Uterus (tissue), 2 donors: ENCODE results near the gene HDAC7.

Experiments used
- CTCF ChIP-seq, 4 experiments: fragments of 200-600 bp in 2 of 4; fragments of 450-650 bp in 2 of 4; sonication (generic) in 2 of 4; IDR thresholded peaks; one replicate each; pipeline ENCODE4 v1.5.1; 2016 to 2019; ENCODE audit warnings: antibody characterized with exemption in 4 of 4, mild to moderate bottlenecking in 2 of 4, moderate library complexity in 1 of 4
- POLR2A ChIP-seq, 2 donors: fragments of 450-650 bp; IDR thresholded peaks; one replicate each; pipeline ENCODE4 v1.6.1; 2016; ENCODE audit warnings: antibody characterized with exemption in 2 of 2, mild to moderate bottlenecking in 1 of 2, moderate library complexity in 1 of 2

DNA sequence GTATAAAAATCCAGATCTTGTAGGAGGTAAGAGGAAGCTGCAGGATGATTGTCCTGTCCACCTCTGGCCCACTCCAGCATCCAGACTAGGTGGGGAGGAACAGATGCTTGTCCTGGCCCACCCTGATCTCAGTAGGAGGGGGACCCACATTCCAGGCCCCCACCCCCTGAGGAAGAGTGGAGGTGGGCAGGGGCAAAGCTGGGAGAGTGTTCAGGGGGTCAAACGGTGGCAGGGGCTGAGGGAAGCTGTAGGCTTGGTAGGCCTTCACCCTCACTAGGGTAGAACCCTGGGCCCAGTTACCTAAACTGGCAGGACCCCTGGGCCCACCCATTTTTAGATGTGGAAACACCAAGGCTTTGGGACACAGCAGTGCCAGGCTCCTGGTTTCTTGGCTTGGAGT, 42.6 kb downstream of the HDAC7 start:
- no peak for TF ChIP-seq POLR2A (IDR thresholded peaks at IDR 0.05)
- no peak for TF ChIP-seq CTCF (IDR thresholded peaks at IDR 0.05)
